HG03460 (cell line): ENCODE data around the gene ASNS.

Experiments
- ATAC-seq: cut with Tn5 transposase; IDR thresholded peaks from one replicate; pipeline ENCODE4 v1.9.1; 2021; ENCODE audit not compliant: unreplicated experiment

The ASNS gene

GRCh38 chr7:97842772-97843345, 29.3 kb downstream of the ASNS start:
- ATAC-seq, result no peak

GRCh38 chr7:97842006-97842405, 30.2 kb downstream of the ASNS start:
- no peak for ATAC-seq

GRCh38 chr7:97835296-97836138, 36.7 kb downstream of the ASNS start:
- ATAC-seq, result no peak

GRCh38 chr7:97819161-97819560, 53.0 kb downstream of the ASNS start:
- ATAC-seq, result no peak

GRCh38 chr7:97818066-97818663, 54.0 kb downstream of the ASNS start:
- ATAC-seq, result no peak
